Measurements from ENCODE around the gene NACA. TPM values are rescaled to one million over a fixed set of nuclear protein-coding genes. Genes with fewer than 3 reads are reported as not detected.

Gene NACA
- total RNA-seq, 1 donor from 2014 or later: 680 TPM

DNA sequence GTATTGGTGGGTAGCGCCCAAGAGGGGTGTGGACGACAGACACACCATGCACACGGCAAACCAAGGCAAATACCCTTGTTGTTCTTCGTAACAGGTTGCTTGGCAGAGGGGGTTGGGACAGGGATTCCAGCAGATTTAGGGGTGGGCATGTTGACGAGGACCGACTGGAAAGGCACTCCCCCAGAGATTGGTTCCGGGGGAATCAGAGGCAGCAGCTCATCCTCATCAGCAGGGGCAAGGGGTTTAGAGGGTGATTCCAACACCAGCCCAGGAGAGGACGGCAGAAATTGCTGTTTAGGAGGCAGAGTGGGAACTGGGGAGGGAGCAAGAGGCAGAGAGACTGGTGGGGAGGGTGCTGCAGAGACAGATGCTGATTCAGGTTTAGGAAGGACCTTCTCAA is 9.3 kb downstream of the NACA start:
- H4K20me1 ChIP-seq (ENCODE audit: insufficient read depth, low read length): peaks cover 88% of the 10 kb centered on the region
- DNase-seq (ENCODE audit: low read depth) (no peak), FAIRE-seq (no peak)
- H3K4me3 Mint-ChIP-seq (ENCODE audit: unreplicated experiment): peak overlapping the region; percentile 37
- TF ChIP-seq, protein P1, sequence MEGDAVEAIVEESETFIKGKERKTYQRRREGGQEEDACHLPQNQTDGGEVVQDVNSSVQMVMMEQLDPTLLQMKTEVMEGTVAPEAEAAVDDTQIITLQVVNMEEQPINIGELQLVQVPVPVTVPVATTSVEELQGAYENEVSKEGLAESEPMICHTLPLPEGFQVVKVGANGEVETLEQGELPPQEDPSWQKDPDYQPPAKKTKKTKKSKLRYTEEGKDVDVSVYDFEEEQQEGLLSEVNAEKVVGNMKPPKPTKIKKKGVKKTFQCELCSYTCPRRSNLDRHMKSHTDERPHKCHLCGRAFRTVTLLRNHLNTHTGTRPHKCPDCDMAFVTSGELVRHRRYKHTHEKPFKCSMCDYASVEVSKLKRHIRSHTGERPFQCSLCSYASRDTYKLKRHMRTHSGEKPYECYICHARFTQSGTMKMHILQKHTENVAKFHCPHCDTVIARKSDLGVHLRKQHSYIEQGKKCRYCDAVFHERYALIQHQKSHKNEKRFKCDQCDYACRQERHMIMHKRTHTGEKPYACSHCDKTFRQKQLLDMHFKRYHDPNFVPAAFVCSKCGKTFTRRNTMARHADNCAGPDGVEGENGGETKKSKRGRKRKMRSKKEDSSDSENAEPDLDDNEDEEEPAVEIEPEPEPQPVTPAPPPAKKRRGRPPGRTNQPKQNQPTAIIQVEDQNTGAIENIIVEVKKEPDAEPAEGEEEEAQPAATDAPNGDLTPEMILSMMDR (IDR thresholded peaks at IDR 0.05; ENCODE audit: insufficient read depth, low read depth, low read length): no peak
- peaks cover 50% of the 10 kb centered on the region for H3K36me3 Mint-ChIP-seq (ENCODE audit: low read depth, unreplicated experiment)
- H3K36me3 ChIP-seq (ENCODE audit: insufficient read depth, low read length): peaks cover 52% of the 10 kb centered on the region
- H2AFZ ChIP-seq (ENCODE audit: low read depth, low read length): no peak overlapping the region
- H3K4me1 ChIP-seq (ENCODE audit: insufficient read depth, low read length): peaks cover 3% of the 10 kb centered on the region
- H3K9me3 ChIP-seq (ENCODE audit: insufficient read depth, low read depth, low read length): no peaks in the 10 kb centered on the region
- peaks cover 48% of the 10 kb centered on the region for H3K4me1 Mint-ChIP-seq (ENCODE audit: low read depth, unreplicated experiment)
- H3K9ac ChIP-seq (ENCODE audit: low read length): no peak overlapping the region
- no peaks in the 10 kb centered on the region for H3K27me3 ChIP-seq (ENCODE audit: insufficient read depth, low read length)
- H3K9me3 Mint-ChIP-seq (ENCODE audit: unreplicated experiment): no peaks in the 10 kb centered on the region
- H3K27me3 Mint-ChIP-seq (ENCODE audit: low read depth, unreplicated experiment): no peaks in the 10 kb centered on the region
- peaks cover 63% of the 10 kb centered on the region for H3K79me2 ChIP-seq (ENCODE audit: insufficient read depth, low read length)
- no peak overlapping the region for H3K4me2 ChIP-seq (ENCODE audit: low read length)
- H3K27ac Mint-ChIP-seq (ENCODE audit: unreplicated experiment): peak overlapping the region; percentile 56
- no peak overlapping the region for H3K27ac ChIP-seq (ENCODE audit: low read depth, low read length)
- no peak overlapping the region for H3K4me3 ChIP-seq (ENCODE audit: insufficient read depth, low read depth, low read length)

DNA sequence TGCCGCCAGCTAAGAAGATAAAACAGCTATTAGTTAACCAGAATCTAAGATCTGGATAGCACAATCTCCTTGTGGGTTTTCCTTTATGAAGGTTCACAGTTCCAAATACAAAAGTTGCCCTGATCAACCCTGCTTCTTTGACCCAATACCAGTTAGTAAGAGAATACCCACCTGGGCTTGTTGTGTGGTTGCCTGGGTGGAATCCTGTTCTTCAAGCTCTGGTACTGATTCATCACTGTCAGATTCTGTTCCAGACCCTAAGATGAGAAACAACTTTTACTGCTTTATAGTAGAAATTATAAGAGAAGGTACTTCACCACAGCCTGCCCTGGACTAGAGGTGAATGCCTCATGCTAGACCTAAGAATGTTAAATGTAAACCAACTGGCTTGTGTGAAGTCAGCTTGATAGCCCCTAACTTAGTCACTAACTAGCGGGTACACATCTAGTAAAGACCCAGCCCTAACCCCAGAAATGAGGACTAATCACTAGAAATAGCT is 10.6 kb downstream of the NACA start:
- Mint-ChIP-seq H3K9me3 (ENCODE audit: unreplicated experiment) (no peaks in the 10 kb centered on the region), H3K4me1 (ENCODE audit: low read depth, unreplicated experiment) (peaks cover 36% of the 10 kb centered on the region), H3K4me3 (ENCODE audit: unreplicated experiment) (no peak overlapping the region), H3K27ac (ENCODE audit: unreplicated experiment) (peak overlapping the region; percentile 26), H3K36me3 (ENCODE audit: low read depth, unreplicated experiment) (peaks cover 40% of the 10 kb centered on the region), H3K27me3 (ENCODE audit: low read depth, unreplicated experiment) (no peaks in the 10 kb centered on the region)
- H3K9me3 ChIP-seq (ENCODE audit: insufficient read depth, low read depth, low read length): no peaks in the 10 kb centered on the region
- DNase-seq (ENCODE audit: low read depth) (no peak), FAIRE-seq (no peak)
- H3K36me3 ChIP-seq (ENCODE audit: insufficient read depth, low read length): peaks cover 43% of the 10 kb centered on the region
- peaks cover 50% of the 10 kb centered on the region for H3K79me2 ChIP-seq (ENCODE audit: insufficient read depth, low read length)
- peaks cover 3% of the 10 kb centered on the region for H3K4me1 ChIP-seq (ENCODE audit: insufficient read depth, low read length)
- H3K4me2 ChIP-seq (ENCODE audit: low read length): no peak overlapping the region
- H3K9ac ChIP-seq (ENCODE audit: low read length): no peak overlapping the region
- no peak for TF ChIP-seq EZH2 (IDR thresholded peaks at IDR 0.05; ENCODE audit: insufficient read depth, low read length)
- TF ChIP-seq, protein P1 (IDR thresholded peaks at IDR 0.05; ENCODE audit: insufficient read depth, low read depth, low read length): no peak
- no peak overlapping the region for H2AFZ ChIP-seq (ENCODE audit: low read depth, low read length)
- H3K4me3 ChIP-seq (ENCODE audit: insufficient read depth, low read depth, low read length): no peak overlapping the region
- H4K20me1 ChIP-seq (ENCODE audit: insufficient read depth, low read length): peaks cover 74% of the 10 kb centered on the region
- H3K27me3 ChIP-seq (ENCODE audit: insufficient read depth, low read length): no peaks in the 10 kb centered on the region
- H3K27ac ChIP-seq (ENCODE audit: low read depth, low read length): no peak overlapping the region

DNA sequence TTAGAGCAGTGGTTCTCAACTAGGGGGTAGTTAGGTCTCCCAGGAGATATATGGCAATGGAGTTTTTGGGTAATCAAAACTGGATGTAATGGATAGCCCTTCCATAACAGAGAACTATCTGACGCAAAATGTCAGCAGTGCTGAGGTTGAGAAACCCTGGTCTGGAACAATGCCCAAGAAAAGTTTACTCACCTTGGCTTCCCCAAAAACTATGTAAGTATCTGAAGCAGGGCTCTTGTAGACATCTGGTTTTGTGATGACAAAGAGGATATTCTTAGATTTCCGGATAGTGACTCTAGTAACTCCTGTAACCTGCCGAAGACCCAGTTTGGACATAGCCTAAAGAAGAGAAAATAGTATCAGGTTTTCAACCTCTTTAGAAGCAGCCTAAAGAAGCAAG is 11.8 kb downstream of the NACA start:
- no peak for DNase-seq (ENCODE audit: low read depth)
- Histone ChIP-seq H3K4me2 (ENCODE audit: low read length) (no peak overlapping the region), H4K20me1 (ENCODE audit: insufficient read depth, low read length) (peaks cover 63% of the 10 kb centered on the region), H3K79me2 (ENCODE audit: insufficient read depth, low read length) (peaks cover 38% of the 10 kb centered on the region), H2AFZ (ENCODE audit: low read depth, low read length) (no peak overlapping the region), H3K27me3 (ENCODE audit: insufficient read depth, low read length) (no peaks in the 10 kb centered on the region), H3K4me1 (ENCODE audit: insufficient read depth, low read length) (peaks cover 3% of the 10 kb centered on the region), H3K27ac (ENCODE audit: low read depth, low read length) (no peak overlapping the region), H3K4me3 (ENCODE audit: insufficient read depth, low read depth, low read length) (no peak overlapping the region), H3K9ac (ENCODE audit: low read length) (no peak overlapping the region), H3K36me3 (ENCODE audit: insufficient read depth, low read length) (peaks cover 37% of the 10 kb centered on the region), H3K9me3 (ENCODE audit: insufficient read depth, low read depth, low read length) (no peaks in the 10 kb centered on the region)
- peaks cover 29% of the 10 kb centered on the region for H3K4me1 Mint-ChIP-seq (ENCODE audit: low read depth, unreplicated experiment)
- TF ChIP-seq, protein P1 (IDR thresholded peaks at IDR 0.05; ENCODE audit: insufficient read depth, low read depth, low read length): no peak
- TF ChIP-seq EZH2 (IDR thresholded peaks at IDR 0.05; ENCODE audit: insufficient read depth, low read length): no peak
- no peaks in the 10 kb centered on the region for H3K27me3 Mint-ChIP-seq (ENCODE audit: low read depth, unreplicated experiment)
- H3K4me3 Mint-ChIP-seq (ENCODE audit: unreplicated experiment): no peak overlapping the region
- no peak overlapping the region for H3K27ac Mint-ChIP-seq (ENCODE audit: unreplicated experiment)
- peaks cover 34% of the 10 kb centered on the region for H3K36me3 Mint-ChIP-seq (ENCODE audit: low read depth, unreplicated experiment)
- no peak for FAIRE-seq
- no peaks in the 10 kb centered on the region for H3K9me3 Mint-ChIP-seq (ENCODE audit: unreplicated experiment)

Measured in astrocyte (in vitro differentiated cells and primary cell).